Astrocyte of the spinal cord (primary cell): ENCODE data around the gene ITSN1.

Source experiments
- DNase-seq: peaks from one replicate; pipeline ENCODE4 v3.0.0; 2011; ENCODE audit warnings: low read depth, low spot score
- H3K4me3 ChIP-seq: 2 replicates; pipeline ENCODE4 v1.5.1; 2011; ENCODE audit warnings: low read depth, mild to moderate bottlenecking, low read length, moderate library complexity
- in situ Hi-C: cut with HindIII; loops from 2 replicates; pipeline ENCODE4 v1.10.0; 2017; ENCODE audit warnings: low sequenced_read_pairs
- TF ChIP-seq, protein P1 (sequence below): IDR thresholded peaks from 2 replicates; pipeline ENCODE4 v1.5.1; 2012; ENCODE audit warnings: low read depth, mild to moderate bottlenecking, low read length, inconsistent platforms

The ITSN1 gene

DNA sequence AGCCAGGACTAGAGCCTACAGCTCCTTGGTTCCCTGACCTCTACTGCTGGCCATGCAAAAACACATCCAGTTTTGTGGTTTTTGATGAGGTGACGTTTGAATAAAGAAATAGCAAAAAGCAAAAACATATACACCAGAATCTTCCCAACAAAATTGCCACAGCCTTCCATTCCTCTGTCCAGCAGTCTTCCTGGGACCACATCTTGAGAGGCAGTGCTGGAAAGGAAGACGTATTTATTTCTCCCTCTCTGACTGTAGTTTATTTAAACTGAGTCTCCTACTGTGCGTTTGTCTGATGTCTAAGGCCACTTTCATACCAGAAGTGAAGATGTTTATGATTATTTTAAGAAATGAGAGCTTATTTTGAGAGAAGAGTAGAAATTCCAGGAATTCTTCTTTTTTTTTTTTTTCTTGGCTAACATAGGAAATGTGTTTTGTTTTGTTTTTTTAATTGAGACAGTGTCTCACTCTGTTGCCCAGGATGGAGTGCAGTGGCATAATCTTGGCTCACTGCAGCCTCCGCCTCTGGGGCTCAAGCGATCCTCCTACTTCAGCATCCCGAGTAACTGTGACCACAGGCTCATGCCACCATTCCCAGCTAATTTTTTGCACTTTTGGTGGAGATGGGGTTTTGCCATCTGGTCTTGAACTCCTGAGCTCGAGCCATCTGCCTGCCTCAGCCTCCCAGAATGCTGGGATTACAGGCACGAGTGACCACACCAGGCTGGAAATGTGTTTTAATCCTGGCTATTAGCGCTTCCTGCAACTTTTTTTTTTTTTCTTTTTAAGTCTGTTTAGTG, 118.5 kb downstream of the ITSN1 start:
- DNase-seq, result peak; percentile 87
- in situ Hi-C loops, result no loop called here
- TF ChIP-seq, protein P1, sequence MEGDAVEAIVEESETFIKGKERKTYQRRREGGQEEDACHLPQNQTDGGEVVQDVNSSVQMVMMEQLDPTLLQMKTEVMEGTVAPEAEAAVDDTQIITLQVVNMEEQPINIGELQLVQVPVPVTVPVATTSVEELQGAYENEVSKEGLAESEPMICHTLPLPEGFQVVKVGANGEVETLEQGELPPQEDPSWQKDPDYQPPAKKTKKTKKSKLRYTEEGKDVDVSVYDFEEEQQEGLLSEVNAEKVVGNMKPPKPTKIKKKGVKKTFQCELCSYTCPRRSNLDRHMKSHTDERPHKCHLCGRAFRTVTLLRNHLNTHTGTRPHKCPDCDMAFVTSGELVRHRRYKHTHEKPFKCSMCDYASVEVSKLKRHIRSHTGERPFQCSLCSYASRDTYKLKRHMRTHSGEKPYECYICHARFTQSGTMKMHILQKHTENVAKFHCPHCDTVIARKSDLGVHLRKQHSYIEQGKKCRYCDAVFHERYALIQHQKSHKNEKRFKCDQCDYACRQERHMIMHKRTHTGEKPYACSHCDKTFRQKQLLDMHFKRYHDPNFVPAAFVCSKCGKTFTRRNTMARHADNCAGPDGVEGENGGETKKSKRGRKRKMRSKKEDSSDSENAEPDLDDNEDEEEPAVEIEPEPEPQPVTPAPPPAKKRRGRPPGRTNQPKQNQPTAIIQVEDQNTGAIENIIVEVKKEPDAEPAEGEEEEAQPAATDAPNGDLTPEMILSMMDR, result no peak
- H3K4me3 ChIP-seq, result peak overlapping the region; percentile 8

DNA sequence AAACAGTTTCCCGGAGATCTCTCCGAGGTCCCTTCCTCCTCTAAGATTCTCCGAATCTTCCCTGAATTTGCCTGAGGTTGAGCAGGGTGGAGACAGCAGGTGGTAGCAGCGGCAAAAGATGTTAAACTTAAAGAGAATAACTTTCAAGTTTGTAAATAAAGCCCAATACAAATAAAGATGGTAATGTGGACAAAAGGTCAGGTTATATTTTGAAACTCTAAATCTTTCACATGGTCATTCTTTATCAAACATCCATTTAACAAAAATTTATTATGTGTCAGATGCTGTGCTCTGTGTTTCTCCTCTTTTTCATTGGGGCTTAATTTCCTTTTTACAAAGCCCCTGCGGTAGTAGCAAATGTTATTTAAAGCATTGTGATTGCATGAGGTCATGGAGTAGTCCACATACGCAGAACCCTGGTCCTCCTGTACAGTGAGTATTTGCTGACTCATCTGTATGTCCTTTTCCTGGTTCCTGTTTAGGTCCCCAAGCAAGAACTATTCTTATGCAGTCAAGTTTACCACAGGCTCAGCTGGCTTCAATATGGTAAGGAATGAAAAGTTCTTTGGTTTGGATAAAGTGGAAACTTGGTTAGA, 119.2 kb downstream of the ITSN1 start:
- TF ChIP-seq, protein P1, result no peak
- peak overlapping the region; percentile 8 for H3K4me3 ChIP-seq
- in situ Hi-C loops, result no loop called here
- DNase-seq, result peak; percentile 99

DNA sequence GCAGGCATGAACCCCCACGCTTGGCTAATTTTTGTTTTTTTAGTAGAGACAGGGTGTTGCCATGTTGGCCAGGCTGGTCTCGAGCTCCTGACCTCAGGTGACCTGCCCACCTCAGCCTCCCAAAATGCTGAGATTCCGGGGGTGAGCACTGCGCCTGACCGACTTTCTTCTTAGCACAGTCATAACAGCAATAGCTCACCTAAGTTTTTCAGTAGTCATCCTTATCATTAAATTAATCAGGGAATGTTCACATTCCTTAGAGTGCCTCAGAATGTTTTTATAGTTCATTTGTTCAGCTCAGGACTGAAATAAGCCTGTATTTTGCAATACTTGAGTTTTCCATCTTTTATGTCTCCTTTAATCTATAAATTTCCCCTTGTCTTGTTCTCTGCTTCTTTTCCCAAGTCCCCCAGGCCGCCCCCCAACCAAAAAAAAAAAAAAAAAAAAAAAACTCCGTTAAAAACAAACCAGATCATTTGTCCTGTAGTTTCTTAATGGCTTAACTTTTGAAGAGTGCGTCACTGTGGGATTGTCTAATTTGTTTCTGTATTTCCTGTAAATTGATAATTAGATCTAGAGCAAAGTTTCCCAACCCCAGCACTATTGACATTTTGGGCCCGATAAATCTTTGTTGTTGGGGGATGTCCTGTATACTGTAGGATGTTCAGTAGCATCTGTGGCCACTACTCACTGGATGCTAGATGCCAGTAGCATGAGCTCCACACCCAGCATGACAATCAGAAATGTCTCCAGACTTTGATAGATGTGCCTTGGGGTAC, 120.7 kb downstream of the ITSN1 start:
- DNase-seq, result peak; percentile 24
- H3K4me3 ChIP-seq, result no peak overlapping the region
- in situ Hi-C loops, result no loop called here
- TF ChIP-seq, protein P1, result no peak

DNA sequence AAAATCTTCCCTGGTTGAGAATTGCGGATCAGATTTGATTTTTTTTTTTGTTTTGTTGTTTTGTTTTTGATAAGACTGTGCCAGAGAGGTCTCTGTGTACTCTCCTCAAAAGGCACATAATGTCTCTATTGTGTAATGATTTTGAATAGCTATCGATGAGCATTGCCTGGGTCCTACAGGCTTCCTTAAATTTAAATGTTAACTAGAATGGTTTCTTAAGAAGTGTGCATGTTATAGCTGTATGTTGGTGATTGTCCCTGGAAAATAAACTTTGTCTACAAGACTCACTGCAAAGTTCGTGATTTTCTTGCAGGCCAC, 121.2 kb downstream of the ITSN1 start:
- TF ChIP-seq, protein P1, result no peak
- DNase-seq, result no peak
- in situ Hi-C loops, result no loop called here

DNA sequence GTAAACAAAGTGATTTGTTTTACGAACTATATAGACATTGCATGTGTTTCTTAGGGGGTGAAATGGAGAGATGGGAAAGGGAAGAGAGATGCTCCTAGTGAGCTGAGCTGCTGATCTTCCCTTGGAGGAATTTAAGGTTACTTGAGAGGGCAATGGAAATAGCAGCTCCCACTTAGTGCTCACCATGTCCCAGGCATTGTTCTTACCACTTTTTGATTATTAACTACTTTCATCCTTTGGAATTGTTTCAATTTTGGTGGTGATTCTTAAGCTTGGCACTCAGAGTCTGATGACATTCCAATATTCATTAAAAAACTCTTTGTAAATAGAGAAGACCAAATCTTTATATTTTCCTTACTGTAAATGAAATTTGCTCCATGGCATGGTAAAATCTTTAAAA, 124.9 kb downstream of the ITSN1 start:
- TF ChIP-seq, protein P1, result no peak
- in situ Hi-C loops, result no loop called here
- DNase-seq, result peak; percentile 50
- H3K4me3 ChIP-seq, result no peak overlapping the region

More for the DNA sequence above, 121.2 kb downstream of the ITSN1 start:
- H3K4me3 ChIP-seq, result no peak overlapping the region

DNA sequence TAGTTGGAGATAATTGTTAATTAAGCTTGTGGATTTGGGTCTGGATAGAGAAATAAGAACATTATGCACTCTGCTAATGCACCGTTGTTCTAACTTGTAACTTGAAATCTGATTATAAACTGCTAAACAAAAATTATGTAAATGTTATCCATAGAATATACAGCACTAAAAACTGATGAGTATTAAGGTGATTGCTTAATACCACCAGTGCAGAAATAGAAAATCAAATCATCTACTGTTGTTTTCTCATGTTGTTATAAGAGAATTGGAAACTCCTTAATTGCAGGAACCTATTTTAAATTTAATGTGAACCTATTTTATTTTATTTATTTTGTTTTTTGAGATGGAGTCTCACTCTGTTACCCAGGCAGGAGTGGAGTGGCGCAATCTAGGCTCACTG, 125.7 kb downstream of the ITSN1 start:
- in situ Hi-C loops, result no loop called here
- DNase-seq, result no peak
- TF ChIP-seq, protein P1, result no peak
- H3K4me3 ChIP-seq, result no peak overlapping the region
